ENCODE measurements around the gene MAPKAPK5. TPM values are rescaled to one million over a fixed set of nuclear protein-coding genes. Genes with fewer than 3 reads are reported as not detected.

The MAPKAPK5 gene
- polyA plus RNA-seq, 3 donors: 54.0 to 55.7 (median 55.6) TPM

Other genes starting within 250 kb of the MAPKAPK5 start
- gene ATXN2, start 242.9 kb upstream of the MAPKAPK5 start, polyA plus RNA-seq (ENCODE audit: insufficient read length in 3 of 3): 10 to 100 TPM; 61.8 to 75.3 (median 66.4) TPM
- 10 to 100 TPM; 19.7 to 22.0 (median 21.1) TPM for gene BRAP, start 156.3 kb upstream of the MAPKAPK5 start, polyA plus RNA-seq (ENCODE audit: insufficient read length in 3 of 3)
- gene ACAD10, start 156.2 kb upstream of the MAPKAPK5 start, polyA plus RNA-seq (ENCODE audit: insufficient read length in 3 of 3): 10 to 100 TPM; 34.5 to 39.1 (median 37.1) TPM
- 100 to 1,000 TPM in 1 of 3 donors, 10 to 100 TPM in 2; 92.6 to 118 (median 97.9) TPM for gene ALDH2, start 75.3 kb upstream of the MAPKAPK5 start, polyA plus RNA-seq (ENCODE audit: insufficient read length in 3 of 3)
- 10 to 100 TPM; 31.2 to 38.2 (median 37.1) TPM for gene TMEM116, start 170.9 kb downstream of the MAPKAPK5 start, polyA plus RNA-seq (ENCODE audit: insufficient read length in 3 of 3)
- 100 to 1,000 TPM; 172 to 180 (median 175) TPM for gene ERP29, start 171.2 kb downstream of the MAPKAPK5 start, polyA plus RNA-seq (ENCODE audit: insufficient read length in 3 of 3)

All from right renal cortex interstitium (tissue), 3 donors.